NCI-H226 (cell line): ENCODE data around the gene NUDT15.
"Not testable (repeated sequence)": the region's sequence is repeated elsewhere in the genome, so short reads cannot be mapped to it uniquely, and the experiment has no call there.

Source experiments
- DNase-seq: peaks from one replicate; pipeline ENCODE4 v3.0.0-alpha.2; 2015

Gene NUDT15

GRCh38 chr13:48043789-48044503 is 6.4 kb downstream of the NUDT15 start:
- DNase-seq: peak; percentile 10

- DNase-seq: no peak
Observed at GRCh38 chr13:48050550-48050949, 13.0 kb downstream of the NUDT15 start.

GRCh38 chr13:48054601-48055000 is 17.1 kb downstream of the NUDT15 start:
- DNase-seq: no peak

GRCh38 chr13:48055712-48056111 is 18.2 kb downstream of the NUDT15 start:
- DNase-seq: no peak

- peak; percentile 51 for DNase-seq
Observed at GRCh38 chr13:48058536-48058935, 21.0 kb downstream of the NUDT15 start.

- not testable (repeated sequence) for DNase-seq
Observed at GRCh38 chr13:48059951-48060350, 22.4 kb downstream of the NUDT15 start.

- peak; percentile 36 for DNase-seq
Observed at GRCh38 chr13:48066310-48066989, 28.9 kb downstream of the NUDT15 start.

- DNase-seq: no peak
Observed at GRCh38 chr13:48068036-48068435, 30.5 kb downstream of the NUDT15 start.

- no peak for DNase-seq
Observed at GRCh38 chr13:48068952-48069351, 31.4 kb downstream of the NUDT15 start.

GRCh38 chr13:48069573-48069972 is 32.0 kb downstream of the NUDT15 start:
- DNase-seq: no peak

GRCh38 chr13:48070942-48071341 is 33.4 kb downstream of the NUDT15 start:
- DNase-seq: no peak

- no peak for DNase-seq
Observed at GRCh38 chr13:48072304-48072703, 34.8 kb downstream of the NUDT15 start.

GRCh38 chr13:48072787-48073186 is 35.3 kb downstream of the NUDT15 start:
- no peak for DNase-seq

- DNase-seq: no peak
Observed at GRCh38 chr13:48074006-48074405, 36.5 kb downstream of the NUDT15 start.

GRCh38 chr13:48078251-48078656 is 40.7 kb downstream of the NUDT15 start:
- peak; percentile 35 for DNase-seq

- DNase-seq: no peak
Observed at GRCh38 chr13:48081739-48082138, 44.2 kb downstream of the NUDT15 start.

- no peak for DNase-seq
Observed at GRCh38 chr13:48086272-48086671, 48.7 kb downstream of the NUDT15 start.

GRCh38 chr13:48093588-48093987 is 56.1 kb downstream of the NUDT15 start:
- no peak for DNase-seq

GRCh38 chr13:48094404-48094780 is 56.9 kb downstream of the NUDT15 start:
- no peak for DNase-seq

- DNase-seq: peak; percentile 90
Observed at GRCh38 chr13:48094781-48095502, 57.4 kb downstream of the NUDT15 start, which contains the start of gene MED4. Gene MED4 (minus strand): TSS chr13:48095104. CDS start chr13:48095078, 26 bp downstream.

- no peak for DNase-seq
Observed at GRCh38 chr13:48096670-48097069, 59.1 kb downstream of the NUDT15 start.
